Ishikawa (cell line): ENCODE data around the gene TARS3.

ENCODE experiments used
- CEBPB ChIP-seq: IDR thresholded peaks from 2 replicates; pipeline ENCODE4 v1.6.1; 2012
- EP300 ChIP-seq: IDR thresholded peaks from 2 replicates; pipeline ENCODE4 v1.6.1; 2012; ENCODE audit warnings: borderline replicate concordance
- FOXM1 ChIP-seq: IDR thresholded peaks from 2 replicates; pipeline ENCODE4 v1.6.1; 2012; ENCODE audit warnings: low read depth, borderline replicate concordance
- NFIC ChIP-seq: IDR thresholded peaks from 2 replicates; pipeline ENCODE4 v1.6.1; 2012
- TAF1 ChIP-seq: IDR thresholded peaks from 2 replicates; pipeline ENCODE4 v1.6.1; 2012; ENCODE audit warnings: low read depth, mild to moderate bottlenecking
- TEAD4 ChIP-seq: IDR thresholded peaks from 2 replicates; pipeline ENCODE4 v1.6.1; 2012
- TF ChIP-seq, protein P1 (sequence below): IDR thresholded peaks from 2 replicates; pipeline ENCODE4 v1.6.1; 2012

DNA sequence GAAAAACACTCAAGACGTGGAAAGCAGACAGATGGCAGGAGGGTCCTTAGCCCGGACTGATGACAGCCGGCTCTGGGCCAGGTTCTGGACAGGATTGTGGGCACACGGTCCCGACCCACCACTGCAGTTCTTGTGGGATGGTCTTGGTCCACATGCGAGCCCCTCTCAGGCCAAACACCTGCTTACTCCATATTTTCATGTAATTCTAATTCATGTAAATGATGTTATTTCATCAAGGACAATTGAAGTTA lies 104.7 kb downstream of the TARS3 start:
- TF ChIP-seq TEAD4 = no peak
- no peak for TF ChIP-seq CEBPB
- no peak for TF ChIP-seq EP300
- TF ChIP-seq FOXM1 = no peak
- TF ChIP-seq, protein P1, sequence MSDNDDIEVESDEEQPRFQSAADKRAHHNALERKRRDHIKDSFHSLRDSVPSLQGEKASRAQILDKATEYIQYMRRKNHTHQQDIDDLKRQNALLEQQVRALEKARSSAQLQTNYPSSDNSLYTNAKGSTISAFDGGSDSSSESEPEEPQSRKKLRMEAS = no peak
- TF ChIP-seq TAF1 = no peak
- no peak for TF ChIP-seq NFIC
